Measurements from ENCODE around the gene SELENOM.
"Not testable (repeated sequence)": the region's sequence is repeated elsewhere in the genome, so short reads cannot be mapped to it uniquely, and the experiment has no call there.

SELENOM gene

GRCh38 chr22:31133911-31134310 is 26.5 kb upstream of the SELENOM start:
- DNase-seq (ENCODE audit: low read depth in 2 of 2): no peak

- DNase-seq (ENCODE audit: low read depth in 2 of 2): no peak
Measured at GRCh38 chr22:31130873-31131272, 23.5 kb upstream of the SELENOM start.

- DNase-seq (ENCODE audit: low read depth in 2 of 2): no peak
Measured at GRCh38 chr22:31128156-31128555, 20.8 kb upstream of the SELENOM start.

- DNase-seq (ENCODE audit: low read depth in 2 of 2): no peak
Measured at GRCh38 chr22:31127181-31127772, 19.9 kb upstream of the SELENOM start.

- no peak for DNase-seq (ENCODE audit: low read depth in 2 of 2)
Measured at GRCh38 chr22:31126869-31127175, 19.5 kb upstream of the SELENOM start.

GRCh38 chr22:31126128-31126868 is 18.9 kb upstream of the SELENOM start:
- no peak for DNase-seq (ENCODE audit: low read depth in 2 of 2)

GRCh38 chr22:31125521-31126117 is 18.3 kb upstream of the SELENOM start:
- no peak for DNase-seq (ENCODE audit: low read depth in 2 of 2)

- no peak for DNase-seq (ENCODE audit: low read depth in 2 of 2)
Measured at GRCh38 chr22:31124811-31125465, 17.6 kb upstream of the SELENOM start.

- no peak for DNase-seq (ENCODE audit: low read depth in 2 of 2)
Measured at GRCh38 chr22:31124290-31124689, 16.9 kb upstream of the SELENOM start.

- no peak for DNase-seq (ENCODE audit: low read depth in 2 of 2)
Measured at GRCh38 chr22:31123292-31123602, 15.9 kb upstream of the SELENOM start.

- DNase-seq (ENCODE audit: low read depth in 2 of 2): no peak
Measured at GRCh38 chr22:31122532-31123291, 15.3 kb upstream of the SELENOM start, which contains the start of gene INPP5J. Gene INPP5J, plus strand, starts transcription at chr22:31122966. Its CDS starts 49 bp downstream, at chr22:31123015.

- no peak for DNase-seq (ENCODE audit: low read depth in 2 of 2)
Measured at GRCh38 chr22:31122196-31122531, 14.8 kb upstream of the SELENOM start.

GRCh38 chr22:31121403-31121802 is 14.0 kb upstream of the SELENOM start:
- no peak for DNase-seq (ENCODE audit: low read depth in 2 of 2)

- no peak for DNase-seq (ENCODE audit: low read depth in 2 of 2)
Measured at GRCh38 chr22:31120642-31121041, 13.3 kb upstream of the SELENOM start.

GRCh38 chr22:31120230-31120629 is 12.9 kb upstream of the SELENOM start:
- DNase-seq (ENCODE audit: low read depth in 2 of 2): no peak

GRCh38 chr22:31119026-31119717 is 11.8 kb upstream of the SELENOM start:
- DNase-seq (ENCODE audit: low read depth in 2 of 2): no peak

GRCh38 chr22:31118046-31118820 is 10.9 kb upstream of the SELENOM start:
- no peak for DNase-seq (ENCODE audit: low read depth in 2 of 2)

- DNase-seq (ENCODE audit: low read depth in 2 of 2): not testable (repeated sequence)
Measured at GRCh38 chr22:31112547-31113091, 5.3 kb upstream of the SELENOM start.

GRCh38 chr22:31107894-31108218 is 488 bp upstream of the SELENOM start:
- no peak for DNase-seq (ENCODE audit: low read depth in 2 of 2)

- no peak for DNase-seq (ENCODE audit: low read depth in 2 of 2)
Measured at GRCh38 chr22:31106731-31107177, 614 bp downstream of the SELENOM start.

Measured in stimulated activated CD8-positive, alpha-beta memory T cell treated with anti-CD3 and anti-CD28 coated beads, Interleukin-15, amount 100 ng/mL, for 48 hours (primary cell).